CD4-positive, alpha-beta memory T cell (primary cell): Measurements from ENCODE around the gene ABCG5. TPM values are rescaled to one million over a fixed set of nuclear protein-coding genes. Genes with fewer than 3 reads are reported as not detected.

ENCODE experiments used
- CTCF ChIA-PET: fragments of 350-600 bp; sonication (Branson Sonifier 250); formaldehyde crosslinking; loops from one replicate; lab custom pipeline; 2021; ENCODE audit warnings: inconsistent platforms; ENCODE audit not compliant: partially characterized antibody; lab: Charles Lee
- POLR2A ChIA-PET: fragments of 350-600 bp; sonication (Branson Sonifier 250); formaldehyde crosslinking; loops from one replicate; lab custom pipeline; 2021; ENCODE audit not compliant: partially characterized antibody; lab: Charles Lee
- DNase-seq, 5 donors: peaks; one replicate each; pipeline versions ENCODE4 v3.0.0 to v3.0.0-alpha.2; 2020 to 2022; ENCODE audit warnings: mixed read lengths in 1 of 5
- H3K27ac ChIP-seq: one replicate; pipeline ENCODE4 v1.7.0; 2013; ENCODE audit warnings: low read depth, low read length
- H3K27me3 ChIP-seq: 2 replicates; pipeline ENCODE4 v1.7.0; 2013; ENCODE audit warnings: mild to moderate bottlenecking, low read length, moderate library complexity; ENCODE audit not compliant: insufficient read depth
- H3K36me3 ChIP-seq: 2 replicates; pipeline ENCODE4 v1.7.0; 2013; ENCODE audit warnings: mild to moderate bottlenecking, low read length, moderate library complexity; ENCODE audit not compliant: insufficient read depth
- H3K4me1 ChIP-seq: 2 replicates; pipeline ENCODE4 v1.7.0; 2013; ENCODE audit warnings: mild to moderate bottlenecking, low read length, moderate library complexity; ENCODE audit not compliant: insufficient read depth
- H3K4me3 ChIP-seq, 2 donors: one replicate each; pipeline ENCODE4 v1.7.0; 2013; ENCODE audit warnings: low read length in 2 of 2, mild to moderate bottlenecking in 1 of 2
- H3K9me3 ChIP-seq, 2 donors: one replicate each; pipeline ENCODE4 v1.7.0; 2013; ENCODE audit warnings: low read length in 2 of 2, control low read depth in 1 of 2; ENCODE audit not compliant: control insufficient read depth in 1 of 2
- H3K27ac Mint-ChIP-seq, 7 donors: one replicate each; pipeline ENCODE4 v1.8.0; 2020 to 2021; ENCODE audit warnings: mixed read lengths in 7 of 7, mild to moderate bottlenecking in 6 of 7, inconsistent platforms in 3 of 7, moderate library complexity in 3 of 7
- H3K27me3 Mint-ChIP-seq, 2 donors: one replicate each; pipeline ENCODE4 v1.8.0; 2020 to 2021; ENCODE audit warnings: mixed read lengths in 2 of 2
- H3K36me3 Mint-ChIP-seq, 2 donors: one replicate each; pipeline ENCODE4 v1.8.0; 2020 to 2021; ENCODE audit warnings: mixed read lengths in 2 of 2, inconsistent platforms in 1 of 2, mild to moderate bottlenecking in 1 of 2
- H3K4me1 Mint-ChIP-seq, 4 donors: one replicate each; pipeline ENCODE4 v1.8.0; 2020 to 2021; ENCODE audit warnings: mixed read lengths in 4 of 4, mild to moderate bottlenecking in 1 of 4
- H3K4me3 Mint-ChIP-seq, 8 donors: one replicate each; pipeline ENCODE4 v1.8.0; 2020 to 2021; ENCODE audit warnings: mixed read lengths in 8 of 8, mild to moderate bottlenecking in 7 of 8, moderate library complexity in 6 of 8, inconsistent platforms in 3 of 8
- H3K9me3 Mint-ChIP-seq, 8 donors: one replicate each; pipeline ENCODE4 v1.8.0; 2020 to 2021; ENCODE audit warnings: mixed read lengths in 8 of 8, mild to moderate bottlenecking in 5 of 8, inconsistent platforms in 3 of 8, moderate library complexity in 1 of 8
- intact Hi-C: fragments of 100-400 bp; cut with micrococcal nuclease; formaldehyde crosslinking; loops from one replicate; pipeline ENCODE4 v1.15.1; 2023
- polyA plus RNA-seq, 2 donors: library from polyadenylated mRNA; unstranded; fragments of 300-500 nt; fragmentation: Illumina TruSeq; gene quantifications; one replicate each; pipeline ENCODE4 v1.2.3, GENCODE V29; 2021
- total RNA-seq, 2 experiments: library from RNA; stranded (reverse); gene quantifications; one replicate each; pipeline ENCODE4 v1.2.3, GENCODE V29; 2021

ABCG5 gene
- total and polyA plus RNA-seq, 4 experiments from 2014 or later: not detected

- intact Hi-C loops: no loop called here
- Histone ChIP-seq H3K4me3 (no peak overlapping the region), H3K36me3 (no peaks in the 10 kb centered on the region), H3K27me3 (no peaks in the 10 kb centered on the region), H3K27ac (no peak overlapping the region), H3K9me3 (no peaks in the 10 kb centered on the region), H3K4me1 (no peaks in the 10 kb centered on the region)
- peaks cover 11 to 29% of the 10 kb centered on the region in 2 donors for H3K36me3 Mint-ChIP-seq
- no peak for DNase-seq
- no peak overlapping the region for H3K4me3 Mint-ChIP-seq
- no peaks in the 10 kb centered on the region for H3K27me3 Mint-ChIP-seq
- H3K27ac Mint-ChIP-seq: peak overlapping the region in 1 of 7 donors; percentile 79
- ChIA-PET CTCF (no interaction called here), POLR2A (no interaction called here)
- H3K9me3 Mint-ChIP-seq: no peaks in the 10 kb centered on the region
- no peaks in the 10 kb centered on the region for H3K4me1 Mint-ChIP-seq
Measured at GRCh38 chr2:43791035-43791765, 47.4 kb downstream of the ABCG5 start.

GRCh38 chr2:43790147-43790546, 48.5 kb downstream of the ABCG5 start:
- ChIA-PET CTCF (no interaction called here), POLR2A (no interaction called here)
- no peaks in the 10 kb centered on the region for H3K9me3 Mint-ChIP-seq
- no peak overlapping the region for H3K27ac ChIP-seq
- H3K4me1 Mint-ChIP-seq: no peaks in the 10 kb centered on the region
- H3K36me3 ChIP-seq: no peaks in the 10 kb centered on the region
- H3K27me3 Mint-ChIP-seq: no peaks in the 10 kb centered on the region
- intact Hi-C loops: no loop called here
- H3K27me3 ChIP-seq: no peaks in the 10 kb centered on the region
- no peaks in the 10 kb centered on the region for H3K4me1 ChIP-seq
- no peak overlapping the region for H3K4me3 Mint-ChIP-seq
- peaks cover 9 to 24% of the 10 kb centered on the region in 2 donors for H3K36me3 Mint-ChIP-seq
- H3K4me3 ChIP-seq: no peak overlapping the region
- DNase-seq: no peak
- H3K9me3 ChIP-seq: no peaks in the 10 kb centered on the region
- H3K27ac Mint-ChIP-seq: no peak overlapping the region

- CTCF ChIA-PET: no interaction called here
- DNase-seq: no peak
- Mint-ChIP-seq H3K27ac (no peak overlapping the region), H3K36me3 (peaks cover 4 to 14% of the 10 kb centered on the region in 2 donors), H3K4me3 (no peak overlapping the region), H3K9me3 (no peaks in the 10 kb centered on the region), H3K27me3 (no peaks in the 10 kb centered on the region), H3K4me1 (no peaks in the 10 kb centered on the region)
- Histone ChIP-seq H3K27me3 (no peaks in the 10 kb centered on the region), H3K4me3 (no peak overlapping the region), H3K9me3 (no peaks in the 10 kb centered on the region), H3K4me1 (no peaks in the 10 kb centered on the region), H3K36me3 (no peaks in the 10 kb centered on the region), H3K27ac (no peak overlapping the region)
- intact Hi-C loops: no loop called here
- POLR2A ChIA-PET: no interaction called here
Measured at GRCh38 chr2:43788646-43789045, 50.0 kb downstream of the ABCG5 start.

DNA sequence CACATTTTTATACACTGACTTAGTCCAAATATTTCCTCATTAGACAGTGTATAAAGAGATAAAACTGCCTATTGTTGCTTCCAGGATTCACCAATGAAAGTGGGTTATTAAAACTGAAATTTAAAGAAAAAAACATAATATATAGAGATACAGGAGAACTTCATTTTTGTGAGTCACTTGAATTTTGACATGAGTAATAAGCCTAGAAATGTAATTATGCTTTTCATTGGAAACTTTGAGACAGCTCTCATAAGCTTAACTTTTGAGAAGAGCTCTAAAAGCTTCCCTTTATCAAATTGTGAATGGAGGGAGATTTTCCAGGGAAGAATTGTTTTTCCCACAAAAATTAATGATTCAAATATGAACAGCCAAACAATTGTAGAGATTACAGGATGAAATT, 50.7 kb downstream of the ABCG5 start:
- no peak overlapping the region for H3K4me3 Mint-ChIP-seq
- no peak overlapping the region for H3K27ac Mint-ChIP-seq
- ChIA-PET POLR2A (no interaction called here), CTCF (no interaction called here)
- Histone ChIP-seq H3K4me1 (no peaks in the 10 kb centered on the region), H3K27ac (no peak overlapping the region), H3K9me3 (no peaks in the 10 kb centered on the region), H3K36me3 (no peaks in the 10 kb centered on the region), H3K27me3 (no peaks in the 10 kb centered on the region), H3K4me3 (no peak overlapping the region)
- no peak for DNase-seq
- H3K9me3 Mint-ChIP-seq: no peaks in the 10 kb centered on the region
- no peaks in the 10 kb centered on the region for H3K27me3 Mint-ChIP-seq
- peaks cover 4 to 12% of the 10 kb centered on the region in 2 donors for H3K36me3 Mint-ChIP-seq
- intact Hi-C loops: no loop called here
- H3K4me1 Mint-ChIP-seq: no peaks in the 10 kb centered on the region

GRCh38 chr2:43778233-43778632, 60.4 kb downstream of the ABCG5 start:
- CTCF ChIA-PET: no interaction called here
- Mint-ChIP-seq H3K36me3 (peaks cover 2 to 7% of the 10 kb centered on the region in 2 donors), H3K27ac (no peak overlapping the region), H3K9me3 (no peaks in the 10 kb centered on the region), H3K4me3 (no peak overlapping the region), H3K4me1 (peaks cover 7 to 13% (median 11%) of the 10 kb centered on the region in 4 donors), H3K27me3 (no peaks in the 10 kb centered on the region)
- POLR2A ChIA-PET: no interaction called here
- H3K4me3 ChIP-seq: no peak overlapping the region
- H3K9me3 ChIP-seq: no peaks in the 10 kb centered on the region
- H3K36me3 ChIP-seq: no peaks in the 10 kb centered on the region
- H3K4me1 ChIP-seq: peaks cover 12% of the 10 kb centered on the region
- no peak overlapping the region for H3K27ac ChIP-seq
- intact Hi-C loops: loop anchor here (10.0 kb wide), 1 partner anchor 143 kb away; the partner anchor contains the start of gene PLEKHH2
- DNase-seq: no peak
- H3K27me3 ChIP-seq: no peaks in the 10 kb centered on the region

DNA sequence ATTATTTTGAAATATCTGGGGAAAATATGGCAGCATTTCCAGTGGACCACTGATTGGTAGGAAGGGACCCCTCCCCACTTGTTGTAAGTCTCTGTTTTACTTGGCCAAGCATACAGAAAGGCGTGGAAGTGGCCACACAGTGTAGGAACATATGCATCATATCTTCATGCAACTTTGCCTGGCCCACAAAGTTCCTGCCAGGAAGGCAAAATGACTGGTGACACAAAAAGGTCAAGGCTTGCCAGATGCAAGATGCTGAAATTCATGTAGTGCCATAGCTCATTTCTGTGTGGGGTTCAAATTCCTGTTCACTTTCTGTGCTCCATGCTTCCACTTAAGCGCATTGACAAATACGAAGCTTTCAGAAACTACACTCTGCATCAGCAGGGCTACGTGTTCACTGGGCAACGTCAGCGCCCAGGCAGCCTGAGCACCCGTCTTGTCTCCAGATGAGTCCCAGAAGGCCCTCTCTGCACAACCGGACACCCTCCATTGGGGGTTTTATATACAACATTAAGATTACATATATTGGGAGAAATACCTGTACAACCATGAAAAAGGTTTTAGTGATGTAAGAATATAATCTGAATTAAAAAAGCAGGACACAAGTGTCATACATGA, 61.2 kb downstream of the ABCG5 start:
- Mint-ChIP-seq H3K4me3 (no peak overlapping the region), H3K27ac (no peak overlapping the region), H3K36me3 (peaks cover 2 to 7% of the 10 kb centered on the region in 2 donors), H3K4me1 (peaks cover 7 to 13% (median 11%) of the 10 kb centered on the region in 4 donors), H3K9me3 (no peaks in the 10 kb centered on the region), H3K27me3 (no peaks in the 10 kb centered on the region)
- Histone ChIP-seq H3K27ac (no peak overlapping the region), H3K4me3 (no peak overlapping the region), H3K4me1 (peaks cover 12% of the 10 kb centered on the region), H3K36me3 (no peaks in the 10 kb centered on the region), H3K9me3 (no peaks in the 10 kb centered on the region), H3K27me3 (no peaks in the 10 kb centered on the region)
- POLR2A ChIA-PET: no interaction called here
- no peak for DNase-seq
- intact Hi-C loops: loop anchor here (10.0 kb wide), 1 partner anchor 143 kb away; the partner anchor contains the start of gene PLEKHH2
- CTCF ChIA-PET: no interaction called here

DNA sequence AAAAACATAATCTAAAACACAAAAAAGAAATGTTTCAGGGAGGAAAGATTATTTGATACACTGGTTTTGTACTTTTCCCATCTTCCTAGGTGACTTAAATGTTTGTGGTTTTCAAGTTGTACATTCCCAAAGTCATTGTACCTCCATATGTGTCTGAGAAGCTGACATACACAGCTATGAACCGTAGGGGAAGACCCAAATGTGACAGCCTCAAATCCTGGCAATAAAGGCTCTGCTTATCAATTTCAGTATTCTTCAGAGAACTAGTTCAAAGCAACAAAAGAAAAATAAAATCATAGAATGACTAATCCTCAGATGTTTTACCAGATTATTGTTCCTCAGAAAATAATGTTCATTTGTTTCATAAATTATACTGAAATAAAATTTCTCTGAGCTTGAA, 62.3 kb downstream of the ABCG5 start:
- H3K36me3 ChIP-seq: no peaks in the 10 kb centered on the region
- H3K4me3 Mint-ChIP-seq: no peak overlapping the region
- no peak overlapping the region for H3K4me3 ChIP-seq
- H3K27ac ChIP-seq: no peak overlapping the region
- peaks cover 12% of the 10 kb centered on the region for H3K4me1 ChIP-seq
- no peak overlapping the region for H3K27ac Mint-ChIP-seq
- H3K9me3 ChIP-seq: no peaks in the 10 kb centered on the region
- CTCF ChIA-PET: no interaction called here
- intact Hi-C loops: loop anchor here (10.0 kb wide), 1 partner anchor 142 kb away; the partner anchor contains the start of gene PLEKHH2
- H3K9me3 Mint-ChIP-seq: no peaks in the 10 kb centered on the region
- no peaks in the 10 kb centered on the region for H3K27me3 ChIP-seq
- H3K27me3 Mint-ChIP-seq: no peaks in the 10 kb centered on the region
- H3K4me1 Mint-ChIP-seq: peaks cover 7 to 13% (median 11%) of the 10 kb centered on the region in 4 donors
- POLR2A ChIA-PET: no interaction called here
- no peak for DNase-seq
- peaks cover 2 to 7% of the 10 kb centered on the region in 2 donors for H3K36me3 Mint-ChIP-seq
